Measurements from ENCODE around the gene COL4A2. TPM values are rescaled to one million over a fixed set of nuclear protein-coding genes. Genes with fewer than 3 reads are reported as not detected.

Gene COL4A2
- total RNA-seq, 4 donors from 2014 or later: 56.6 to 139 (median 89.1) TPM

DNA sequence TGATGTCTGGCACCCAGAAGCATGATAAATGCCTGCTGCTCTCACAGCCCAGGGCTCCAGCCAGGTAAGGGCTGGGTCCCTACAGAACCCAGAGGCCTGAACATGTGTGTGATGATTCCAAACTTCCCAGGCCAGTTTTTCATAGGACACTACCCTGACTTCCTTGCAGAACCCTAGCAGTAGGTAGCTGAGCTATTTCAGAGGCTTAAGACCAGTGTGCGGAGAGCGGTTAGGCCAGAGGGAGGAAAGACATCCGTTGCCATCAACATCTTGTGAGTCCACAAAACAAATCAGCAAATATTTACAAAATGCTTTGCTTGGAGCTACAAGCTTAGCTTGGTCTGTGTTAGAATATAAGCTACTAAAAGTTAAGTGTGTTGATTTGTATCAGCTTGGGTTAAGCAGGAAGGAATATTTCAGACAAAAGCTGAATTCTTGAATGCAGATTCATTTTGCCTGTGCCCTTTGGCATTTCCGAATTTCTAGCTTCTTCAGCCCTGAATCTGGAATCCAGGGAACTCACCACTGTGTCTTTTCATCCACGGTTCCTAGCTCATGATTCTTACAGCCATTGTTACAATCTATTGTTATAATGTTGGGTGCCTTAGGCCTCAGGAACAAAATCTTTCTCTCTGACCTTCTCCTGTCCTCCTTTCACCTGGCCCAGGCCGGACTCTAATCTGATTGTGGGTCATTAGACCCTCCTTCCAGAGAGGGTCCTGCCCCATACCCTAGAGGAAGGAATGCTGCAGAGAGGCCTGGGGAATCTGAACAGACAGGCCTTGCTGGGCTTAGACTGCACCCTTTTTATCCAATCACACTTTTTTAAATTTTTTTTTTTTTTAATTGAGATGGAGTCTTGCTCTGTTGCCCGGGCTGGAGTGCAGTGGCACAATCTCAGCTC, 242.1 kb downstream of the COL4A2 start:
- Histone ChIP-seq H3K4me3 (no peak overlapping the region), H3K4me1 (peaks cover 0 to 48% (median 0%) of the 10 kb centered on the region in 4 donors), H3K27me3 (no peaks in the 10 kb centered on the region), H3K27ac (peak overlapping the region in 1 of 4 donors; percentile 16), H3K9me3 (no peaks in the 10 kb centered on the region), H3K36me3 (no peaks in the 10 kb centered on the region)
- DNase-seq: peak in 1 of 3 donors; percentile 15
- TF ChIP-seq POLR2A (IDR thresholded peaks at IDR 0.05): no peak
- TF ChIP-seq, protein P1, sequence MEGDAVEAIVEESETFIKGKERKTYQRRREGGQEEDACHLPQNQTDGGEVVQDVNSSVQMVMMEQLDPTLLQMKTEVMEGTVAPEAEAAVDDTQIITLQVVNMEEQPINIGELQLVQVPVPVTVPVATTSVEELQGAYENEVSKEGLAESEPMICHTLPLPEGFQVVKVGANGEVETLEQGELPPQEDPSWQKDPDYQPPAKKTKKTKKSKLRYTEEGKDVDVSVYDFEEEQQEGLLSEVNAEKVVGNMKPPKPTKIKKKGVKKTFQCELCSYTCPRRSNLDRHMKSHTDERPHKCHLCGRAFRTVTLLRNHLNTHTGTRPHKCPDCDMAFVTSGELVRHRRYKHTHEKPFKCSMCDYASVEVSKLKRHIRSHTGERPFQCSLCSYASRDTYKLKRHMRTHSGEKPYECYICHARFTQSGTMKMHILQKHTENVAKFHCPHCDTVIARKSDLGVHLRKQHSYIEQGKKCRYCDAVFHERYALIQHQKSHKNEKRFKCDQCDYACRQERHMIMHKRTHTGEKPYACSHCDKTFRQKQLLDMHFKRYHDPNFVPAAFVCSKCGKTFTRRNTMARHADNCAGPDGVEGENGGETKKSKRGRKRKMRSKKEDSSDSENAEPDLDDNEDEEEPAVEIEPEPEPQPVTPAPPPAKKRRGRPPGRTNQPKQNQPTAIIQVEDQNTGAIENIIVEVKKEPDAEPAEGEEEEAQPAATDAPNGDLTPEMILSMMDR (IDR thresholded peaks at IDR 0.05): no peak

GRCh38 chr13:110549795-110550160, 242.7 kb downstream of the COL4A2 start:
- H3K27me3 ChIP-seq: no peaks in the 10 kb centered on the region
- peaks cover 0 to 48% (median 0%) of the 10 kb centered on the region in 4 donors for H3K4me1 ChIP-seq
- peak in 1 of 3 donors; percentile 25 for DNase-seq
- no peak overlapping the region for H3K27ac ChIP-seq
- no peaks in the 10 kb centered on the region for H3K9me3 ChIP-seq
- H3K36me3 ChIP-seq: no peaks in the 10 kb centered on the region
- no peak for TF ChIP-seq POLR2A (IDR thresholded peaks at IDR 0.05)
- TF ChIP-seq, protein P1 (IDR thresholded peaks at IDR 0.05): no peak
- no peak overlapping the region for H3K4me3 ChIP-seq

- H3K4me1 ChIP-seq: peaks cover 0 to 50% (median 2%) of the 10 kb centered on the region in 4 donors
- H3K4me3 ChIP-seq: no peak overlapping the region
- no peaks in the 10 kb centered on the region for H3K27me3 ChIP-seq
- no peak for DNase-seq
- H3K9me3 ChIP-seq: no peaks in the 10 kb centered on the region
- TF ChIP-seq POLR2A (IDR thresholded peaks at IDR 0.05): no peak
- TF ChIP-seq, protein P1 (IDR thresholded peaks at IDR 0.05): no peak
- no peaks in the 10 kb centered on the region for H3K36me3 ChIP-seq
- H3K27ac ChIP-seq: peak overlapping the region in 2 of 4 donors; percentile 6 to 34
Observed at GRCh38 chr13:110551284-110551683, 244.2 kb downstream of the COL4A2 start.

- Histone ChIP-seq H3K9me3 (no peaks in the 10 kb centered on the region), H3K36me3 (peaks cover 0 to 5% (median 0%) of the 10 kb centered on the region in 3 donors), H3K4me1 (peaks cover 0 to 50% (median 4%) of the 10 kb centered on the region in 4 donors), H3K4me3 (no peak overlapping the region), H3K27ac (no peak overlapping the region), H3K27me3 (no peaks in the 10 kb centered on the region)
- DNase-seq: no peak
- TF ChIP-seq POLR2A (IDR thresholded peaks at IDR 0.05): no peak
- TF ChIP-seq, protein P1 (IDR thresholded peaks at IDR 0.05): no peak
Observed at GRCh38 chr13:110552767-110553166, 245.7 kb downstream of the COL4A2 start.

DNA sequence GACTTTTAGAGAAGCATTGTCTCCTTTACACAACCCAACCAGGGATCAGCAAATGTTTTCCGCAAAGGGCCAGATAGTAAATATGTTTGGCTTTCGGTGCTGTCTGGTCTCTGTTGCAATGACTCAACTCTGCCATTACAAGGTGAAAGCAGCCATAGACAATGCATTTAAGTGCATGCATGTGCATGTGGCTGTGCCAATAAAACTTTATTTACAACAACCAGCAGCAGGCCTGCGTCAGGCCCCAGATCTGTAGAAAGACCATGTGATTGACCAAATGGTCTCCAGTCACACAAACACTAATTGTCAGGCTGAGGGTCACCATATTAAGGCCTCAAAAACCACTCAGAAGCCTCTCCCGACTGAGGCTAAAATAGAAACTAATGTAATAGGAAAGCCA, 246.3 kb downstream of the COL4A2 start:
- TF ChIP-seq, protein P1 (IDR thresholded peaks at IDR 0.05): no peak
- no peak for TF ChIP-seq POLR2A (IDR thresholded peaks at IDR 0.05)
- Histone ChIP-seq H3K27ac (no peak overlapping the region), H3K9me3 (no peaks in the 10 kb centered on the region), H3K27me3 (no peaks in the 10 kb centered on the region), H3K4me1 (peaks cover 0 to 46% (median 4%) of the 10 kb centered on the region in 4 donors), H3K4me3 (no peak overlapping the region), H3K36me3 (peaks cover 0 to 8% (median 0%) of the 10 kb centered on the region in 3 donors)
- no peak for DNase-seq
